Measurements from ENCODE around the gene GALC.

- TF ChIP-seq CTCF (IDR thresholded peaks at IDR 0.05) (no peak), POLR2A (IDR thresholded peaks at IDR 0.05) (no peak)
Observed at GRCh38 chr14:87883750-87884149, 109.2 kb downstream of the GALC start.
